GM18517 (cell line): ENCODE results near the gene PGC.

ENCODE experiments used
- ATAC-seq: cut with Tn5 transposase; IDR thresholded peaks from one replicate; pipeline ENCODE4 v1.9.1; 2021; ENCODE audit warnings: mild to moderate bottlenecking, moderate library complexity; ENCODE audit not compliant: unreplicated experiment

Gene PGC

DNA sequence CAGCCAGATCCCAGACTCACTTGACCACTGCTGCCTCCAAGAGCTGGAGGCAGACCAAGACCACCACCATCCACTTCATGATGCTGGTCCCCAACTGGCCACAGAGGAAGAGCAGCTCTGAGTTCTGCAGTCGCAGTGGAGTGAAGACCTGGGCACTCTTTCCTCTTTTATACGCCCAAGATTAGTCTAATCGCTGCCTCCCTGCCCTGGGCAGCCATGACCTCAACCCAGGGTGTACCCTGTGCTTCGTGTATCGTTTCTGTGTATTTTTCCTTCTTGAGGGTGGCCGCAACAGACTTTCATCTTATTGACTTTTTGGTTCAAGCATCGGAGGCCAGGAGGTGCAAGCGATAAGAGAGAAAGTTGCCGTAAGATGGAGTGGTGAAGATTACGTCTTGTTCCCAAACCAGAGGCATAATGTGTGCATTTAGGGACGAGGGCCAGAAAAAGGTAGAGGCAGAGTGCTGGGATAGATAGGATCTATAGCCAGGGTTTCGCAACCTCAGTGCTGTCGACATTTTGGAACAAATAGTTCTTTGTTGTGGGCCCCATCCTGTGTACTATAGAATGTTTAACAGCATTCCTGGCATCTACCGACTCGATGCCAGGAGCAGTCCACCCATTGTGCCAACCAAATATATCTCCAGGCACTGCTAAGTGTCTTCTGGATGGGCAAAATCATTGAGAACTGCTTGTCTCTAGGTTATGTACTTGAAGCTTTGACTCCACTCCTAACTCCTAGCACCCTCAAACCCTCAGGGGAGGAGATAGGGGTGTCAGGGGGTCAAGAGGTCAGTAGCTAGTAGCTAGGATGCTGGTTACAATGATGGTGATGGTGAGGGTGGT, at the start of gene PGC:
TSS of gene PGC (minus strand) at position 142 of the 846 bp plus-strand sequence. CDS start at position 79, 63 bp downstream.
- ATAC-seq: no peak

DNA sequence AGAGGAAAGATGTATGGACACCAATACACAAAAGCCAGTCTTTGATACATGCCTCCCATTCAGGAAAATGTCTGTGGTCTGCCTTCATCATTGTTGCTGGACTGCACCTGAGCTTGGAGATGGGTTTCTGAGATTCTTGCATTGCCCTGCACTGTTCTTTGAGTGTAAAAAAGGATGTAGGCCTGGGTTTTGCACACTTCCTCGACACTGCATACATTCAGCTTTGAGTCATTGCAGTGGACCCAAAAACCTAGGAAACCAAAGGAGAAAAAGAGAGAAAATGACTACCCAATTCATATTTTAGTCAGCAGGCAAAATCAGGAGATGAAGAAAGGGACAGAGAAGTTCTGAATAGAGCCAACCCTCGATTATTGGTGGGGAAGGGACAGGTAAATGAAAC, 49.3 kb upstream of the PGC start:
- no peak for ATAC-seq

DNA sequence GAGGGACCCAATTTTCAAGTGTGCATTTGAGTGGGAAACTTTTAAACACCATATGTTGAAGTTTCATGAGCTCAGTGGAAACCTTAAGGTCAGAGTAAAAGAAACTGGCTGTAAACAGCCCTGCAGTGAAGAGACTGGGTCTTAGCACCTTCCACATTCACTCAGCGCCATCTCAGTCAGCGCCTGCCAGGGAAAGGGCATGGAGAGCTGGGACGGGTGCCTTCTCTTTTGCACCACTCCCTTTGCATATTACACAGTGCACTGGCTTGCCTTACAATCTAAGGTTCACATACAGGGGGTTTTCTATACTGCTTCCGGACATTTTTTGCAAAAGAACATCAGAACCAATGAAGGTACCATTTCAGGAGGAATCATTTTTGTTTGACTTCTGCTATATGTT, 44.8 kb upstream of the PGC start:
- ATAC-seq: no peak

DNA sequence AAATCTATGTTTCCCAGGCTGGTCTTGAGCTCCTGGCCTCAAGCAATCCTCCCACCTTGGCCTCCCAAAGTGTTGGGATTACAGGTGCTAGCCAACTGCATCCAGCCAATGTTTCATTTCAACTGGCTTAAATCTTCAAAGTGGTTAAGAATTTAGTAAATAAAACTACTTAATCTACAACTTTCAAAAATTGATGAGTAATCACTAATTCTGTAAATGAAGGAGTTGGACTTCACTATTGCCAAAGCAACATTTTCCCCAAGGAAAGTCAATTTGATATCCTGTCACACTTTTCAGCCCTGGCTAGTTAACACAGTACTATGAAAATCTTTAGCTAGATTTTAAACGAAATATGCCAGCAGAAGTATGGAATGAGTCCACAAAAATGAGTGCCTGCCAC, 44.1 kb upstream of the PGC start:
- ATAC-seq: no peak

DNA sequence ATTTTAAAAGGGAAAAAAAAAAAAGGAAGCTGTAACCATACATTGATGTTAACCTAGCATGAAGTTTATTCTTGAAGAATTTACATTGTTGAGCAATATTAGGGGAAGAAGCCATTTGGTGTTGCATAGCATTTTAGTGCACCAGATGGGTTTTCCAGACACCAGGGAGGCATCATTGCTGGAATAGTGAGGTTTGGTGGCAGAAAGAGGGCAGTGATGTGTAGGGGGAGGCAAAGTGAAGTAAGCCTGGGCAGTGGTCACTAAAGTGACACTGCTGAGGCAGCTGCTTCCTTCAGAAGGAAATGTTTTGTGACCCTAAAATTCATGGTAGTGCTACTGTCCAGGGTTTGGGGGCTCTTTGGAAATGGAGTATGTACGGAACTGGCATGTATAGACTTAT, 42.8 kb upstream of the PGC start:
- no peak for ATAC-seq

DNA sequence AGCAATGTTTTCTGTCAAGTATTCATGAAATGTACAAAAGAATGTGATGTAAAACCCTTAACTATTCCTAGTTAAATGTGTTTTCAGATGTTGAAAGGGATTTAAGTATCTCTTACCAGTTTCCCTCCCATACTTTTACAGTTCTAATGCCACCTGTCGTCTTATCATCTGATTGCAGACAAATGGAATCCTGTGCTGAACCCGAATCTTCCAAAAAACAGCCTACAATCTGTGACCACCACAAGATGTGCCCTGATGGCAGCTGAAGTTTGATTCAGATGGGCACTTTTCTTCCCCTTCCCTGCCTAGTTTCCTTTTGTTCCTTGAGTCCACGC, 42.2 kb upstream of the PGC start:
- no peak for ATAC-seq

DNA sequence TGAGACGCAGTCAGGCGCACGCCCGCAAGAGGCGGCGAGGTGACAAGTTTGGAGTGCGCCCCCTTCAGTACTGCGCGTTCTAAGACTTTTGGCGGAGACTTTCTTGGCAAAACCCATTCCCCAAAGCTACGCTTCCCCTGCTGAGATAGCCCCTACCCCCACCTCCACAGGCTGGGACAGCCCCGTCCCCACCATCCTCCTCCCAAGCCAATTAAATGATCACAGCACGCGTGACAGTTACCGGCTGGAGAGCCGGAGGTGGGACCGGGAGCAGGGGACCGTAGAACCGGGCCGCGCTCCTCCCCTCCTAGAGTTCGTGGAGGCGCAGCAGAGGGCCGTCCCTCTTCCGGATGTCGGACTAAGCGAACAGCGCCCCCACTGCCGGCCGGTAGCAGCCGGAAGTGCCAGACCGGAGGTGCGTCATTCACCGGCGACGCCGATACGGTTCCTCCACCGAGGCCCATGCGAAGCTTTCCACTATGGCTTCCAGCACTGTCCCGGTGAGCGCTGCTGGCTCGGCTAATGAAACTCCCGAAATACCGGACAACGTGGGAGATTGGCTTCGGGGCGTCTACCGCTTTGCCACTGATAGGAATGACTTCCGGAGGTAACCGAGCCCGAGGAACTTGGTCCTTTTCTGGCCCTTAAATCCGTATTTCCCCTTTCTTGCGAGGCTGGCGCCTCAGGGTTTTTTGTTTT, 40.2 kb upstream of the PGC start, which contains the start of gene TOMM6:
TSS of gene TOMM6 (plus strand) at position 476 of the 699 bp plus-strand sequence. CDS start at position 480, 4 bp downstream.
- ATAC-seq: peak; percentile 75

DNA sequence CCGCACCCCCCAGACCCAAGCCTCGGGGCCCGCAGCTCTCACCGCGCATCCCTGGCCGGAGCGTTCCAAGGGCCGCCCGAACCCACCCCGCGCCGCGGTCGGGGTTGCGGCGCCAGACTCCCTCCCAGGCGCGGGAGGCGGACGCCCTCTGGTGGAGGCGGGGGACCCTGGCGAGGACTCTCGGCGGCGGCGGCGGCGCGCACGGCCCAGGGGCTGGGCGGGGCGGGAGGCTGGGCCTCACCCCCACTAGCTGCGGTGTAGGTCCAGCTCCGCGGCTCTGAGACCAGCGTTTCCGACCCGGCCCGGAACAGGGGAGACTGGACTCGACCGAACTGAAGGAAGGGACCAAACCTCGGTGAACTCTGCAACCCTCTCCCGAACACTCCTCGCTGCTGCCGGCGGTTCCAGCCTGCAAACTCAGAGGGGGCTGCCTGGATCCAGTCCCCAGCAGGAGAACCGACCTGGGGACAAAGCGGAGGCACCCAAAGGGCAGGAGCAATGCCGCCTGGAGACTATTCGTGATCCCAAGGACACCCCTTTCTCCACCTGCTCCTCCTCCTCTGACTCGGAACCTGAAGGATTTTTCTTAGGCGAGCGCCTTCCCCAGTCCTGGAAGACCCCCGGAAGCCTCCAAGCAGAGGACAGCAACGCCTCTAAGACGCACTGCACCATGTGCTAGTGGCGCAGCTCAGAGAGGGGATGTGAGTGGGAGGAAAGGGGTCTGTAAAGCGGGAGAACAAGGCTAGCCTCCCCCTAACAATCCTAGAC, 39.4 kb upstream of the PGC start:
- peak; percentile 48 for ATAC-seq

DNA sequence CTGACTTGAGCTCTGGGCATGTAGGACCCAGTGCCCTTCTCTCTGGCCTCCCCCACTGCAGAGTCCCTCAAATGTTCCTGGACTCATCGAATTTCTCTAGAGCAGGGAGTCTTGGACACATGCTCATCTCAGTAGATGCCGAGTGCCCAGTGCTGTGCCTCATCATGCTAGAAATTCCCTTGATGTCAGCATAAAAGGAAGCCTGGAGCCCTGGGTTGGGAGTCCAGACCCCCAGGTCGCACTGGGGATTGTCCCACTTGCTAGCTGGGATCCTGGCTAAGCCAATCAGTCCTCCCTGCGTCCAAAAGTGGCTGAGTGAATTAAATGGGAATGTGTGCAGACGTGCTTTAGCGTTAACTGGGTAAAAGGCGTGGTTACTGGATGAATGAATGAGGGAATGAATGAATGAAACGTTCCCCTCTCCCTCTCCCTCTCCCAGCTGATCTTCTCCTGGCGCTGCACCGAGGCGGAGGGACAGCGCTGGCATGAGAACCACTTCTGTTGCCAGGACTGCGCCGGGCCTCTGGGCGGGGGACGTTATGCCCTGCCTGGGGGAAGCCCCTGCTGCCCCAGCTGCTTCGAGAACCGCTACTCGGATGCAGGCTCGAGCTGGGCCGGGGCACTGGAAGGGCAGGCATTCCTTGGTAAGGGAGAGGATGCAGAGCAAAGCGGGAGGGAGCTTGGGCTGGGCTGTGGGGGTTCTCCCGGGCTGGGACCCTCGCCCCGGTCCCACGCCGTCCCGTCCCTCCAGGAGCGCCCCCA, 38.7 kb upstream of the PGC start:
- ATAC-seq: no peak

DNA sequence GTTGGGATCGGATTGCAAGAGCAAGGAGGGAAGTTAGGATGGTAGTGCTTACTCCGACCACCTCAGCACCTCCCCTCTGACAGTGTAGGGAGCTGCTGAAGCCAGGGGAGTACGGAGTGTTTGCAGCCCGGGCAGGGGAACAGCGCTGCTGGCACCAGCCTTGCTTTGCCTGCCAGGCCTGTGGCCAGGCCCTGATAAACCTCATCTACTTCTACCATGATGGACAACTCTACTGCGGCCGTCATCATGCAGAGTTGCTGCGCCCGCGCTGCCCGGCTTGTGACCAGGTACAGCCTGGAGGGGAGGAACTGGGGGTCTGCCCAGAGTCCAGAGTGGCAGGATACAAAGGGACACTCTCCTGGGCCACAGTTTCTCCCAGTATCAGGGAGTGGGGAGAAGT, 38.1 kb upstream of the PGC start:
- ATAC-seq: no peak

DNA sequence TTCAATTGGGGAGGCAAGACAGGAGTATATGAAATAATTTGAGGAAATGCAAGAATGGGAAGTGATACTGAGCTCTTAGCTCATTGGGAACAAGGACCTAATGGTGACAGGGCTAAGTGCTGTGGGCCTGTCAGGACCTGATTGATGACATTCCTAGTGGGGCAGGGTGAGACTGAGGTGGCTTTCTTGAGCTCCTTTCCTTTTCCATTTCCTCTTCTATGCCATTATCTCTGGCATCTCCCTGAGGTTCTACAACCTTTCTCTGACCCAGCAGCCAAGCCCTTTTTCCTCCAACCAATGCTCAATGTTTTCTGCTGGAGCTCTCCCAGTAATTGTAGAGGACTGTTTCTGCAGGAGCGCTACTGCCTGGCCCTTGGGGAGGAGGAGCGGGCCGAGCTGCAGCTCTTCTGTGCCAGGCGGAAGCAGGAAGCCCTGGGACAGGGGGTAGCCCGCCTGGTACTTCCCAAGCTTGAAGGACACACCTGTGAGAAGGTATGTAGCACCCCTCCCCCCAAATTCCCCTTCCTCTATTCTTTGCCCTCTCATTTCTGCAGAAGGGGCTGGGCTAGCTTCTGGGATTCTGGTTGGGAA, 37.5 kb upstream of the PGC start:
- no peak for ATAC-seq

DNA sequence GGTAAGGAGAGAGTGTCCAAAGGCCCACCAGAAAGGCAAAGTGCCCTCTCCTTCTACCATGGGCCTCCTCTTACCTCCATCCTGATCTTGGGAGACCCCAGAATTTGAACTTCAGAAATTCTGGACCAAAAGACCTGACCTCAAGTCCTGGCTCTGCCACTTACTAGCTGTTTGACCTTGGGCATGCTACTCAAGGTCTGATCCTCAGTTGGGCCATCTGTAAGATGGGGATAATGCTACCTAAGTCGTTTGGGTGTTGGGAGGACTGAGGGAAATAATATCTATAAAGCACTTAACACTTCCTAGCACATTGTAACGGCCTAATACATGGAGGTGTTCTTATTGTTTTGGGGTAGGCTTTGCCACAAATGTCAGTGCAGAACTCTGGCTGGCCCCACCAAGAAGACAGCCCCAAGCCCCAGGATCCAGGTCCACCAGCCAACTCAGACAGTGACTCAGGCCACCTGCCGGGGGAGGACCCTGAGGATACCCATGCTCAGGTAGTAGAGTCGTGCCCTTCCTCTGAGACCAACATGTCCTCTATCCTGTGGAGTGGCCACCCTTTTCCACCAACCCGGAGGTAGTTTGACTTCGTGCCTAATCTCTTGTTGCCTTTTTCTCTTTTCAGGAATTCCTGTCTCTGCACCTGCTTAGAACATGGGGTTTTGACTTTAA, 36.0 kb upstream of the PGC start:
- no peak for ATAC-seq

DNA sequence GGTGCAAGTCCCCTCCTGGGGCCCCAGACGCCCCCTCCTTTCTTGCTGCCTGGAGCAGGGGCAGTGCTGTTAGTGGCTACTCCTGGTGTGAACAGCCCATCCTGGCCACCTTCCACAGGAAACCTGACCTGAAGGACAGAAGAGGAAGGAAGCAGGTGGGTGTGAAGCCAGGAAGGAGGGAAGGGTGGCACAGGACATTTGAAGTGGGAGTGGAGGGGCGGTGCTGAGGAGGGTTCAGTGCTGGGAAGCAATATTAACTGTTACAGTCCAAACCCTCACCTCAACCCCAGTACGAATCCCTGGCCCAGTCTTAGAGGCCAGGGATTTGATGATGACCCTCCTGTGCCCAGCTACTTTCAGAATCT, 34.2 kb upstream of the PGC start:
- no peak for ATAC-seq

DNA sequence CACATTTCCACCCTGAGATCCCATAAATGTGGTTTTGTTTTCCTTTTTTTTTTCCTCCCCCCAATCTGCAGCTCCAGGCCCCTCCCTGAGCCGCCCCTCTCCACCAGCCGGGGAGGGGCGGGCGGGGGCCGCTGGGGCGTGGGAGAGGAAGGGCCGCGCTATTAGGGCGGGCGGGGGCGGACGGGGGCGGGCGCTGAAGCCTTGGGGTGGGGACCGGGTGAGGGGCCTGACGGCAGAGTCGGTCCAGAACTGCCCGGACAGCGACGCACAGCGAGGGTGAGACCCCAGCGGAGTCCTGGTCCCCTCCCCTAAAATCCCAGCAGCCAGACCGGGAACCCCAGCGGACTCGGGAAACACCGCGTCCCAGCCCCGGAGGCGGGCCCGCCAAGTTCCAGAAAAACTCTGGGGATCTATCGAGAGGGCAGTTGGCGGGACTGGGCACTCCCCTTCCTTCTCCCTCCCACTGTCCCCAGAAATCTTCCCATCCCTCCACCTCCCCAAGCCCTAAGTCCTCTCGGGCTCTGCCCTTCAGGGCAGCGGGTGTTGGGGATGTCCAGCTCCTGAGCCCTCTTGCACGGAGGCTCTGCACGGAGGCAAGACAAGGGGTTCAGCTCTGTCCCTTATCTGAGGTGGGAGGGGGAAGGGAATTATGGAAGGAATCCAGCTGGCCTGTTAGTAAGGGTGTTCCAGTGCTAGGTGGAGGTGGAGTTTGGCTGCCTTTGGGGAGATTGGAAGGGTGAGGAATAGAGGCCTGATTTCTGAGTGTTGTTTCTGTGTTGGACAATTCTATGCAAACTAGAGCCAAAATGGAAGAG, 33.6 kb upstream of the PGC start, which contains the start of gene PRICKLE4:
TSS of gene PRICKLE4 (plus strand) at position 232 of the 815 bp plus-strand sequence. CDS start 2,692 bp downstream, outside the sequence.
- ATAC-seq: no peak

DNA sequence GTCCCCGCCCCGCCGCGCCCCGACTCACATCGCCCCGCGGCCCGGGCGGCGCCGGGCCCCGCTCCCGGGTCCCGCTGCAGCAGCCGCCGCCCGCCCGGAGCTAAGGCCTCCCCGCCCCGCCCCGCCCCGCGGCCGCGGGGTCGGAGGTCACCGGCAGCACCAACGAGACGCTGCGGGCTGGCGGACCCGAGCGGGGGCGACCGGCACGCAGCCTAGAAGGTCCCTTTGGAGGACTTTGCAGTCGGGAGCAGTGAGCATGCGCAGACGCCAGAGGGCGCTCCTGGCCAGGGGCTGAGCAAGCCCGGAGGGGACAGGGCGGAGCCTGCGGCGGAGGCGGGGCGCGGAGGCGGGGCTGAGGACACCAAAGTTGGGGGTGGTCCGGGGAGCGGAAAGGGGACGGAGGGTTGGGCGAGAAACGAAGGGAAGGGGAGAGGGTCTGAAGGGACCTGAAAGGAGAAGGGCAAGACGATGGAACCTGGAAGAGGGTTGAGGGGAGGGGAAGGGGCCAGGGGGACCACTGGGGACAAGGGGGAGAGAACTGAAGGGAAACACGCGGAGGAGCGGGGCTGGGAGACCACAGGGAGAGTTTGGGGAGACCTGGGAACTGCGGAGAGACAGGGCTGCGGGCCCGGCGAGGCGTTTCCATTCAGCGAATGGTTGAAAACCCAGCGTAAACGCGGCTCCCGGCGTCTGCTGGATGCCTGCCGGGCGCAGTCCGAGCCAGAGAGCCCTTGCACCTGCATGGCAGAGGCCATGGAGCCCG, 32.8 kb upstream of the PGC start, which contains the start of gene FRS3:
TSS of gene FRS3 (minus strand) at position 113 of the 763 bp plus-strand sequence. CDS start 2,913 bp downstream, outside the sequence.
- peak; percentile 94 for ATAC-seq

DNA sequence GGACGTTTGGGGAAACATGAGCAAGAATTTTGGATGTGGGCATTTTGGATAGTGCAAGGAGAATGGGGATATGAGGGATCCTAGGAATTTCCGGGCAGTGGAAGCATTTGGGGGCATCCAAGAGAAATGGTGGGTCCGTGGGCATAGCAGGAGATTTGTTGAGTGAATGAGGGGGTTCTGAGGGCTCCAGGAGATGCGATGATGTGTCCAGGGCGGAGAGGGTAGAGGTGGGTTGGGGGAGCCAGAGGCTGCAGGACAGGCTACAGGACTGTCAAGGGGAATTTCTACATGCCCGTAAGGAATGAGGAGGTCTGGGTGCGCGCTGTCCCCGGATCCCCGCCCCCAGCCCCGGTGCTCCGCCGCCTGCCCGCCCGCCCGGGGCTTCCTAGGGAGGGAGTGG, 32.1 kb upstream of the PGC start:
- no peak for ATAC-seq

DNA sequence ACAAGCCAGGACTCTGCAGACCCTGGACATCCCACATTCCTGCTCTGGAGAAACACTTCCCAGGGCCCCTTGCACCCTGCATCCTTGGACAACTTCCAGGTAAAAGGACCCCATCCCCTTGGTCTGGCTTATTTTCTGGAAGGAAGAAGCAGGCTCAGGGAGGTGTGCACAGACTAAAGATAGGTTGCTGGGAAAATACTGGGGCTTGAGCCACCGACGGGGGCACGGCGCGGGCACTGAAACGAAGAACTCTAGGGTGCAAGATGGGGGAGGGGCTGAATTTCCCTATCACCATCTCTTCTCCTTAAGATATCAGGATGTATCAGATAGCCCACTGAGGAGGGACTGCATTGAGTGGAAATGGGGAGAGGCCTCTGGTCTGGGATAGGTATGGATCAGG, 31.7 kb upstream of the PGC start:
- no peak for ATAC-seq
